Loucy (cell line): ENCODE data around the gene SERPINE1.

ENCODE experiments used
- H2AFZ ChIP-seq: fragments of 200-600 bp; sonication (generic); 2 replicates; pipeline ENCODE4 v1.6.0; 2016; ENCODE audit warnings: antibody characterized with exemption, mild to moderate bottlenecking, low read length, moderate library complexity
- H3F3A ChIP-seq: fragments of 200-600 bp; 2 replicates; pipeline ENCODE4 v1.6.0; 2016; ENCODE audit warnings: antibody characterized with exemption, low read depth, mild to moderate bottlenecking
- H3K27me3 ChIP-seq: fragments of 200-600 bp; sonication (generic); 2 replicates; pipeline ENCODE4 v1.6.1; 2014; ENCODE audit warnings: low read length, mild to moderate bottlenecking; ENCODE audit not compliant: insufficient read depth, poor library complexity, severe bottlenecking
- H3K36me3 ChIP-seq: fragments of 200-600 bp; sonication (generic); 2 replicates; pipeline ENCODE4 v1.6.1; 2016; ENCODE audit warnings: low read length; ENCODE audit not compliant: insufficient read depth
- H3K4me1 ChIP-seq: fragments of 200-600 bp; sonication (generic); 2 replicates; pipeline ENCODE4 v1.5.1; 2014; ENCODE audit warnings: low read length, mild to moderate bottlenecking; ENCODE audit not compliant: insufficient read depth, poor library complexity, severe bottlenecking
- H3K4me2 ChIP-seq: fragments of 200-600 bp; sonication (generic); 2 replicates; pipeline ENCODE4 v1.6.0; 2014; ENCODE audit warnings: antibody characterized with exemption, low read length, low read depth, mild to moderate bottlenecking; ENCODE audit not compliant: poor library complexity, severe bottlenecking
- H3K4me3 ChIP-seq: fragments of 200-600 bp; sonication (generic); 2 replicates; pipeline ENCODE4 v1.5.1; 2014; ENCODE audit warnings: low read length, mild to moderate bottlenecking, mixed read lengths; ENCODE audit not compliant: poor library complexity, severe bottlenecking
- H3K79me2 ChIP-seq: fragments of 200-600 bp; sonication (generic); 2 replicates; pipeline ENCODE4 v1.6.1; 2014; ENCODE audit warnings: low read length; ENCODE audit not compliant: insufficient read depth
- H3K9ac ChIP-seq: fragments of 200-600 bp; sonication (generic); 2 replicates; pipeline ENCODE4 v1.6.0; 2014; ENCODE audit warnings: mild to moderate bottlenecking, low read depth, low read length, moderate library complexity; ENCODE audit not compliant: poor library complexity, severe bottlenecking
- H3K9me2 ChIP-seq: fragments of 200-600 bp; sonication (generic); replicated peaks from 2 replicates; pipeline ENCODE4 v1.6.1; 2016; ENCODE audit warnings: low read depth, low read length, mixed read lengths
- H3K9me3 ChIP-seq: fragments of 200-600 bp; sonication (generic); 2 replicates; pipeline ENCODE4 v1.6.1; 2014; ENCODE audit warnings: mild to moderate bottlenecking, antibody characterized with exemption, low read length, low read depth; ENCODE audit not compliant: insufficient read depth
- H4K20me1 ChIP-seq: fragments of 200-600 bp; sonication (generic); 2 replicates; pipeline ENCODE4 v1.6.0; 2014; ENCODE audit warnings: antibody characterized with exemption, low read length, mild to moderate bottlenecking; ENCODE audit not compliant: insufficient read depth, poor library complexity, severe bottlenecking
- EZH2phosphoT487 ChIP-seq: fragments of 200-600 bp; IDR thresholded peaks from 2 replicates; pipeline ENCODE4 v1.6.1; 2018; ENCODE audit warnings: antibody characterized with exemption, mild to moderate bottlenecking, moderate library complexity, borderline replicate concordance
- TF ChIP-seq, protein P1 (sequence below): fragments of 200-600 bp; sonication (generic); conservative IDR thresholded peaks from 2 replicates; pipeline ENCODE4 v1.5.1; 2014; ENCODE audit warnings: mild to moderate bottlenecking, antibody characterized with exemption, low read length

The SERPINE1 gene

DNA sequence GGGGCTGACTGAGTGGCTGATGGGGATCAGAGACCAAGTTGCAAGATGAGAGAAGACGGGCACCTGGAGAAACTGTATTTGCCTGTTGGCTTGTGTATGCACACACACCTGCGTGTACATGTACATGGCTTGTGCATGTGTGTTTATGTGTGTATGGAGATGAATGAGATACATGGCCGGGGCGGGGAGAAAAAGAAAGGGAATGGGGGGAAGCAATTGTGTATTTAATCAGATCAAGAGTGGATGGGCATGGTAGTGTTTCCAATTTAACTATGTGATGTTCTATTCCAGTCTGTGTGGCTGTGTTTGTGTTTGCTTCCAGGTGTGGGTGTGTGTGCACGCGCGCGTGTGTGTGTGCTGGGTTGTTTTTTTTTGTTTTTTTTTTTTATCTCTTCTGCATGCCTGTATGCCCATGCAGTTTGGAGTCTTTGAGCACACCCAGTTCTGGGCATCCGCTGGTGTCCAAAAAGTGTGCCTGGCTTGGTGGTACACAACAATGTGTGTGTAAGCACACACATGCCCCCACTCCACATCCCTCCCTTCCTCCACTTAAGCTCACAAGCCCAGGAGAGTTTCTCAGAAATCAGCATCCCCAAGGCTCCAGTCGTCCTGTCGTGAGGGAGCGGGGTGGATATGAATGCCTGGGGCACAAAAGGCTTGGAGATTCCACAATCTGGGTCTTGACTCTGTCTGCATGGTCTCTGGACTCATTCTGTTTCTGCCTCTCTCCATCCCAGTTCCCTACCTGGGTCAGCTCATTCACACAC, 40.9 kb downstream of the SERPINE1 start:
- peak overlapping the region; percentile 62 for H3K4me2 ChIP-seq
- H3K79me2 ChIP-seq, result 0 out of 2 replicates have a peak, but pooled peaks cover 6% of the 10 kb centered on the region
- H3K36me3 ChIP-seq, result no peaks in the 10 kb centered on the region
- no peak overlapping the region for H3K4me3 ChIP-seq
- no peak overlapping the region for H2AFZ ChIP-seq
- H4K20me1 ChIP-seq, result peaks cover 16% of the 10 kb centered on the region
- H3K9me2 ChIP-seq, result no peaks in the 10 kb centered on the region
- H3F3A ChIP-seq, result no peaks in the 10 kb centered on the region
- H3K9me3 ChIP-seq, result no peaks in the 10 kb centered on the region
- H3K4me1 ChIP-seq, result peaks cover 41% of the 10 kb centered on the region
- H3K27me3 ChIP-seq, result no peaks in the 10 kb centered on the region
- no peak for TF ChIP-seq EZH2phosphoT487
- TF ChIP-seq, protein P1, sequence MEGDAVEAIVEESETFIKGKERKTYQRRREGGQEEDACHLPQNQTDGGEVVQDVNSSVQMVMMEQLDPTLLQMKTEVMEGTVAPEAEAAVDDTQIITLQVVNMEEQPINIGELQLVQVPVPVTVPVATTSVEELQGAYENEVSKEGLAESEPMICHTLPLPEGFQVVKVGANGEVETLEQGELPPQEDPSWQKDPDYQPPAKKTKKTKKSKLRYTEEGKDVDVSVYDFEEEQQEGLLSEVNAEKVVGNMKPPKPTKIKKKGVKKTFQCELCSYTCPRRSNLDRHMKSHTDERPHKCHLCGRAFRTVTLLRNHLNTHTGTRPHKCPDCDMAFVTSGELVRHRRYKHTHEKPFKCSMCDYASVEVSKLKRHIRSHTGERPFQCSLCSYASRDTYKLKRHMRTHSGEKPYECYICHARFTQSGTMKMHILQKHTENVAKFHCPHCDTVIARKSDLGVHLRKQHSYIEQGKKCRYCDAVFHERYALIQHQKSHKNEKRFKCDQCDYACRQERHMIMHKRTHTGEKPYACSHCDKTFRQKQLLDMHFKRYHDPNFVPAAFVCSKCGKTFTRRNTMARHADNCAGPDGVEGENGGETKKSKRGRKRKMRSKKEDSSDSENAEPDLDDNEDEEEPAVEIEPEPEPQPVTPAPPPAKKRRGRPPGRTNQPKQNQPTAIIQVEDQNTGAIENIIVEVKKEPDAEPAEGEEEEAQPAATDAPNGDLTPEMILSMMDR, result no peak
- H3K9ac ChIP-seq, result no peak overlapping the region

DNA sequence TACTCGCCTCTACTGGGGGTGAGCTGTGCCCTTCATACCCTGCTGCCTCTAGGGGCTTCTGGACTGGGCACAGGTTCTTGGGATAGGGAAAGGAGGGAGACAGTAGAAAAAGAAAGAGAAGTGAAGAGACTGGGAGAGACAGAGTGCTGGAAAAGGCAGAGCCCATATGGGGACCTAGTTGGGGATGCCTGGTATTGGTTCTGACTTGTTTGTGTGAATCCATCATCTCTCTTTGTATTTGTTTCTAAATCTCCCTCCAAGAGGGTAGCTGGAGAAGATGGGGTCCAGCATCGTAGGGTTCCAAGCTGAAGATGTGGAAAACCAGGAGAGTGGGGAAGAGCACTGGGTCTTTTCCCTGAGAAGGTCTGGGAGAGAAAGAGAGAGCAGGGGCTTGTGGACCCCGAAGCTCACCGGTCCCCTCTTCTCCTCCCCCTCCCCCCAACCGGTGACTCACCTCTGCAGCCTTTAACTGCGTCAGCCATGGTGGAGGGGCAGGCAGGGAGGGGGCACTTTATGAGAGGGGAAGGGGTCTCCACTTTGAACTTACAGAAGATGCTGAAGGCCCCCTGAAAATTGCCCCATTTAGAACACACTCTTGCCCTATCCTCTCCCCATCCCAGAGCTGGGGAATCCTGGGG, 41.6 kb downstream of the SERPINE1 start:
- H3K4me3 ChIP-seq, result no peak overlapping the region
- no peaks in the 10 kb centered on the region for H3K9me3 ChIP-seq
- H3K79me2 ChIP-seq, result 0 out of 2 replicates have a peak, but pooled peaks cover 6% of the 10 kb centered on the region
- H4K20me1 ChIP-seq, result peaks cover 16% of the 10 kb centered on the region
- no peak overlapping the region for H3K9ac ChIP-seq
- peaks cover 41% of the 10 kb centered on the region for H3K4me1 ChIP-seq
- TF ChIP-seq EZH2phosphoT487, result no peak
- TF ChIP-seq, protein P1, result no peak
- no peak overlapping the region for H2AFZ ChIP-seq
- H3F3A ChIP-seq, result no peaks in the 10 kb centered on the region
- H3K4me2 ChIP-seq, result no peak overlapping the region
- H3K36me3 ChIP-seq, result no peaks in the 10 kb centered on the region
- no peaks in the 10 kb centered on the region for H3K27me3 ChIP-seq
- no peaks in the 10 kb centered on the region for H3K9me2 ChIP-seq

DNA sequence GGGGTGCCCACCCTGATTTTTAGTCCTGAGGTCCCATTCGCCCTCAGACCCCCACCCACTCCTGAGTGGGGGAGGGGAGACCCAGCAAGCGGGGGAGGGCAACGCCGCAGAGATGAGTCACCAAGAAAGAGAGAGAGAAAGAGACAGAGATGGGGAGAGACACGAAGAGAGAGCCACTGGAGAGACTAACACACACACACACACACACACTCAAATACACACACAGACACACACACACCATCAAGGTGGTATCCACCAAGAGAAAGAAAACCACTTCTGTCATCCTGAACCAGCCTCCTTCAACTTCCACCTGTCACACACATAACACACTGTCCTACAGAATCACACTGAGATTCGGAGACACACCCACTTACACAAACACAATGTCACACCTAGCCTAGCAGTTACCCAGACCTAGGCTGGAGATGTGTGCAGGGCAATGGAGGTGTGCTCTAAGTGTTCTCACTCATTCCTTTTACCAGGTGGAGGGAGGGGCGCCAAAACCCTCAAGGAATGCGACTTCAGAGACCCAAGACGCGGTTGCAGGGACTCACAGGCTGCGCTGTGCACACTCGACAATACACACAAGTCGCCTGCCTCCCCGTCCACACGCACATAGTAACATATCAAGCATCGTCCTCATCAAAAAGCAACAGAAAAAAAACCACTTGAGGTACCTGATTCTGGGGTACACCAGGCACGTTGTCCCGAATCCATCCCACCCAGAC, 42.4 kb downstream of the SERPINE1 start:
- Histone ChIP-seq H3K27me3 (no peaks in the 10 kb centered on the region), H3K79me2 (0 out of 2 replicates have a peak, but pooled peaks cover 2% of the 10 kb centered on the region), H4K20me1 (peaks cover 10% of the 10 kb centered on the region), H3K4me3 (peak overlapping the region; percentile 61), H3K9me2 (no peaks in the 10 kb centered on the region), H3F3A (no peaks in the 10 kb centered on the region), H3K36me3 (no peaks in the 10 kb centered on the region), H3K9ac (no peak overlapping the region), H3K4me2 (peak overlapping the region; percentile 82), H2AFZ (peak overlapping the region; percentile 78), H3K9me3 (no peaks in the 10 kb centered on the region), H3K4me1 (peaks cover 41% of the 10 kb centered on the region)
- no peak for TF ChIP-seq EZH2phosphoT487
- TF ChIP-seq, protein P1, result no peak
